GM23338 (cell line): ENCODE data around the gene AURKAIP1.

Experiments
- EZH2 ChIP-seq: fragments of 200-600 bp; sonication (generic); IDR thresholded peaks from one replicate; pipeline ENCODE4 v1.8.0; 2017; ENCODE audit warnings: antibody characterized with exemption, mild to moderate bottlenecking, low read depth; ENCODE audit not compliant: unreplicated experiment
- TF ChIP-seq, protein P1 (sequence below), 2 experiments: fragments of 200-600 bp in 1 of 2; sonication (generic) in 1 of 2; conservative IDR thresholded peaks; 2 replicates each; pipeline versions ENCODE4 v1.5.1 to v1.6.1; 2016 to 2017; ENCODE audit warnings: antibody characterized with exemption in 2 of 2, low read depth in 2 of 2, mild to moderate bottlenecking in 2 of 2, moderate library complexity in 1 of 2

DNA sequence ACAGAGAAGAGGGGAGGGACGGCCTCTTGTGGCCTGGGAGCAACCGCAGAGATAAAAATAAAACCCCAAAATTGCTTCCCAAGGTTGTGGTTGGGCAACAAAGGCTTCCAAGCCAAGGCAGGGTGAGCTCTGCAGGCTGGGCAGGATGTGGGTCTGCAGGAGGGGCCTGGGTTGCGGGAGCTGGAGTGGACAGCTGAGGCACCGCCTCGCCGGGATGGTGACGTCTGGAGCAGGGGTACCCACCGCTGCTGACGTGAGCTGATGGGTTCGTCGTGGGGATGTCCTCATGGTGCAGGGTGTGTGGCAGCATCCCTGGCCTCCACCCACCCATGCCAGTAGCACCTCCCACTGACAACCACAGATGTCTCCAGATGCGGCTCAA lies 3.7 kb downstream of the AURKAIP1 start:
- TF ChIP-seq, protein P1, sequence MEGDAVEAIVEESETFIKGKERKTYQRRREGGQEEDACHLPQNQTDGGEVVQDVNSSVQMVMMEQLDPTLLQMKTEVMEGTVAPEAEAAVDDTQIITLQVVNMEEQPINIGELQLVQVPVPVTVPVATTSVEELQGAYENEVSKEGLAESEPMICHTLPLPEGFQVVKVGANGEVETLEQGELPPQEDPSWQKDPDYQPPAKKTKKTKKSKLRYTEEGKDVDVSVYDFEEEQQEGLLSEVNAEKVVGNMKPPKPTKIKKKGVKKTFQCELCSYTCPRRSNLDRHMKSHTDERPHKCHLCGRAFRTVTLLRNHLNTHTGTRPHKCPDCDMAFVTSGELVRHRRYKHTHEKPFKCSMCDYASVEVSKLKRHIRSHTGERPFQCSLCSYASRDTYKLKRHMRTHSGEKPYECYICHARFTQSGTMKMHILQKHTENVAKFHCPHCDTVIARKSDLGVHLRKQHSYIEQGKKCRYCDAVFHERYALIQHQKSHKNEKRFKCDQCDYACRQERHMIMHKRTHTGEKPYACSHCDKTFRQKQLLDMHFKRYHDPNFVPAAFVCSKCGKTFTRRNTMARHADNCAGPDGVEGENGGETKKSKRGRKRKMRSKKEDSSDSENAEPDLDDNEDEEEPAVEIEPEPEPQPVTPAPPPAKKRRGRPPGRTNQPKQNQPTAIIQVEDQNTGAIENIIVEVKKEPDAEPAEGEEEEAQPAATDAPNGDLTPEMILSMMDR (conservative IDR thresholded peaks at IDR 0.05; ENCODE audit: low read depth in 2 of 2): no peak
- TF ChIP-seq EZH2: no peak
